Peyer's patch (tissue), 4 donors: ENCODE data around the gene LYL1.

ENCODE experiments used
- CTCF ChIP-seq, 6 experiments: fragments of 450-650 bp in 4 of 6; fragments of 200-600 bp in 2 of 6; sonication (generic) in 1 of 6; IDR thresholded peaks; one replicate each; pipeline ENCODE4 v1.5.1; 2017 to 2019; ENCODE audit warnings: antibody characterized with exemption in 6 of 6, mild to moderate bottlenecking in 3 of 6, moderate library complexity in 1 of 6
- POLR2A ChIP-seq, 2 donors: fragments of 450-650 bp; IDR thresholded peaks; one replicate each; pipeline ENCODE4 v1.5.1; 2017; ENCODE audit warnings: antibody characterized with exemption in 2 of 2, mild to moderate bottlenecking in 2 of 2, moderate library complexity in 2 of 2

- TF ChIP-seq POLR2A (IDR thresholded peaks at IDR 0.05) (no peak), CTCF (IDR thresholded peaks at IDR 0.05) (no peak)
Measured at GRCh38 chr19:13052447-13053175, 50.0 kb downstream of the LYL1 start.
